Kidney glomerular epithelial cell (primary cell): ENCODE results near the gene TEAD4.
"Not testable (repeated sequence)": the region's sequence is repeated elsewhere in the genome, so short reads cannot be mapped to it uniquely, and the experiment has no call there.

Experiments used
- DNase-seq: peaks from one replicate; lab custom pipeline; 2025; lab: John Stamatoyannopoulos, UW

The TEAD4 gene

GRCh38 chr12:3048540-3048939 is 89.3 kb downstream of the TEAD4 start:
- DNase-seq = no peak

GRCh38 chr12:3049176-3049575 is 90.0 kb downstream of the TEAD4 start:
- DNase-seq = no peak

- DNase-seq = peak; percentile 44
Measured at GRCh38 chr12:3049611-3050249, 90.5 kb downstream of the TEAD4 start.

- no peak for DNase-seq
Measured at GRCh38 chr12:3054374-3054773, 95.2 kb downstream of the TEAD4 start.

- no peak for DNase-seq
Measured at GRCh38 chr12:3055026-3055703, 96.0 kb downstream of the TEAD4 start.

GRCh38 chr12:3055704-3056467 is 96.7 kb downstream of the TEAD4 start:
- DNase-seq = no peak

- DNase-seq = no peak
Measured at GRCh38 chr12:3061059-3061458, 101.9 kb downstream of the TEAD4 start.

GRCh38 chr12:3061501-3062215 is 102.5 kb downstream of the TEAD4 start:
- no peak for DNase-seq

GRCh38 chr12:3065300-3065699 is 106.1 kb downstream of the TEAD4 start:
- no peak for DNase-seq

- DNase-seq = not testable (repeated sequence)
Measured at GRCh38 chr12:3065846-3066245, 106.6 kb downstream of the TEAD4 start.

GRCh38 chr12:3069714-3070113 is 110.5 kb downstream of the TEAD4 start:
- DNase-seq = no peak

- peak; percentile 45 for DNase-seq
Measured at GRCh38 chr12:3071107-3071506, 111.9 kb downstream of the TEAD4 start.

- no peak for DNase-seq
Measured at GRCh38 chr12:3071710-3072109, 112.5 kb downstream of the TEAD4 start.

GRCh38 chr12:3073438-3074250 is 114.4 kb downstream of the TEAD4 start:
- DNase-seq = peak; percentile 51

- no peak for DNase-seq
Measured at GRCh38 chr12:3075315-3075714, 116.1 kb downstream of the TEAD4 start.

- DNase-seq = peak; percentile 66
Measured at GRCh38 chr12:3076730-3077571, 117.8 kb downstream of the TEAD4 start, which contains the start of gene TSPAN9. TSS of gene TSPAN9 (plus strand) at chr12:3077379. CDS start at chr12:3201194, 123,815 bp downstream.

- no peak for DNase-seq
Measured at GRCh38 chr12:3077572-3078081, 118.4 kb downstream of the TEAD4 start.

GRCh38 chr12:3078086-3078820 is 119.1 kb downstream of the TEAD4 start:
- DNase-seq = no peak

GRCh38 chr12:3081091-3081490 is 121.9 kb downstream of the TEAD4 start:
- DNase-seq = no peak

GRCh38 chr12:3081886-3082285 is 122.7 kb downstream of the TEAD4 start:
- no peak for DNase-seq
